Activated CD8-positive, alpha-beta T cell treated with anti-CD3 and anti-CD28 coated beads, Interleukin-2, amount 10 ng/mL, durations not matched to agents 7 days and 5 days (primary cell): ENCODE measurements around the gene ERF. TPM values are rescaled to one million over a fixed set of nuclear protein-coding genes. Genes with fewer than 3 reads are reported as not detected.

Experiments
- ATAC-seq: fragments of 150-1000 bp; cut with Tn5 transposase; one replicate; pipeline ENCODE4 v1.10.0; 2021; ENCODE audit warnings: moderate library complexity
- CTCF ChIA-PET: fragments of 350-600 bp; sonication (Branson Sonifier 250); formaldehyde crosslinking; loops from one replicate; lab custom pipeline; 2021; ENCODE audit warnings: antibody characterized with exemption; lab: Charles Lee
- POLR2A ChIA-PET: fragments of 350-600 bp; sonication (Branson Sonifier 250); formaldehyde crosslinking; loops from one replicate; lab custom pipeline; 2021; ENCODE audit warnings: antibody characterized with exemption; lab: Charles Lee
- DNase-seq: peaks from one replicate; pipeline ENCODE4 v3.0.0-alpha.2; 2020
- H3K27ac Mint-ChIP-seq: one replicate; pipeline ENCODE4 v1.8.0; 2021; ENCODE audit warnings: mild to moderate bottlenecking, mixed read lengths
- H3K27me3 Mint-ChIP-seq: one replicate; pipeline ENCODE4 v1.8.0; 2021; ENCODE audit warnings: low read depth, mixed read lengths
- H3K36me3 Mint-ChIP-seq: one replicate; pipeline ENCODE4 v1.8.0; 2021; ENCODE audit warnings: low read depth, mixed read lengths
- H3K4me1 Mint-ChIP-seq: one replicate; pipeline ENCODE4 v1.8.0; 2021; ENCODE audit warnings: low read depth, mixed read lengths
- H3K4me3 Mint-ChIP-seq: one replicate; pipeline ENCODE4 v1.8.0; 2021; ENCODE audit warnings: mild to moderate bottlenecking, mixed read lengths
- H3K9me3 Mint-ChIP-seq: one replicate; pipeline ENCODE4 v1.8.0; 2022; ENCODE audit warnings: mixed read lengths; ENCODE audit not compliant: insufficient read depth
- total RNA-seq, 2 experiments: library from RNA; stranded (reverse); gene quantifications; one replicate each; pipeline ENCODE4 v1.2.3, GENCODE V29; 2021

The ERF gene
- total RNA-seq, 2 experiments from 2014 or later = 49.9 to 54.5 TPM

- Mint-ChIP-seq H3K4me1 (peaks cover 79% of the 10 kb centered on the region), H3K27me3 (no peaks in the 10 kb centered on the region), H3K9me3 (no peaks in the 10 kb centered on the region), H3K27ac (peak overlapping the region; percentile 73), H3K36me3 (peaks cover 84% of the 10 kb centered on the region), H3K4me3 (no peak overlapping the region)
- ATAC-seq (no peak), DNase-seq (no peak)
- CTCF ChIA-PET = no interaction called here
- POLR2A ChIA-PET = interaction anchor here (0.8 to 0.9 kb wide), 2 partner anchors 11 to 16 kb away, joined by 3 read pairs; partner anchors contain the start of gene ZNF526
Observed at GRCh38 chr19:42203700-42204099, 51.2 kb downstream of the ERF start.

GRCh38 chr19:42202290-42202880 is 52.5 kb downstream of the ERF start:
- no peak for DNase-seq
- H3K9me3 Mint-ChIP-seq = no peaks in the 10 kb centered on the region
- H3K4me3 Mint-ChIP-seq = peak overlapping the region; percentile 72
- POLR2A ChIA-PET = interaction anchor here (1.0 to 5.2 kb wide), 4 partner anchors 14 to 77 kb away, joined by 3 to 32 read pairs (median 4); partner anchors contain the start of genes DEDD2 and ZNF526
- peaks cover 76% of the 10 kb centered on the region for H3K4me1 Mint-ChIP-seq
- CTCF ChIA-PET = interaction anchor here (1.0 to 2.3 kb wide), 8 partner anchors 13 to 218 kb away, joined by 3 to 11 read pairs (median 4); partner anchors contain the start of gene ZNF526
- peak overlapping the region; percentile 96 for H3K27ac Mint-ChIP-seq
- ATAC-seq = no peak
- no peaks in the 10 kb centered on the region for H3K27me3 Mint-ChIP-seq
- H3K36me3 Mint-ChIP-seq = peaks cover 80% of the 10 kb centered on the region

- Mint-ChIP-seq H3K27ac (peak overlapping the region; percentile 96), H3K4me1 (peaks cover 79% of the 10 kb centered on the region), H3K4me3 (peak overlapping the region; percentile 72), H3K27me3 (no peaks in the 10 kb centered on the region), H3K36me3 (peaks cover 81% of the 10 kb centered on the region), H3K9me3 (no peaks in the 10 kb centered on the region)
- ChIA-PET POLR2A (interaction anchor here (1.0 to 5.2 kb wide), 5 partner anchors 15 to 78 kb away, joined by 3 to 32 read pairs (median 4); partner anchors contain the start of genes DEDD2 and ZNF526), CTCF (interaction anchor here (0.6 to 3.6 kb wide), 11 partner anchors 11 to 218 kb away, joined by 3 to 21 read pairs (median 4); partner anchors contain the start of genes DEDD2, GSK3A and ZNF526)
- ATAC-seq (peak; percentile 18), DNase-seq (peak; percentile 68)
Observed at GRCh38 chr19:42201489-42202289, 53.2 kb downstream of the ERF start.

GRCh38 chr19:42200116-42200715 is 54.7 kb downstream of the ERF start:
- Mint-ChIP-seq H3K27me3 (no peaks in the 10 kb centered on the region), H3K4me3 (peak overlapping the region; percentile 72), H3K9me3 (no peaks in the 10 kb centered on the region), H3K36me3 (peaks cover 79% of the 10 kb centered on the region), H3K4me1 (peaks cover 85% of the 10 kb centered on the region), H3K27ac (peak overlapping the region; percentile 96)
- POLR2A ChIA-PET = interaction anchor here (0.5 to 5.2 kb wide), 13 partner anchors 11 to 1556 kb away, joined by 3 to 32 read pairs (median 5); partner anchors contain the start of genes DEDD2, GSK3A, POU2F2 and ZNF526
- peak; percentile 31 for DNase-seq
- ATAC-seq = no peak
- CTCF ChIA-PET = interaction anchor here (0.6 to 3.6 kb wide), 9 partner anchors 11 to 761 kb away, joined by 3 to 21 read pairs (median 7); partner anchors contain the start of genes DEDD2, DMAC2 and ZNF526

- peaks cover 75% of the 10 kb centered on the region for H3K36me3 Mint-ChIP-seq
- H3K4me1 Mint-ChIP-seq = peaks cover 80% of the 10 kb centered on the region
- peak; percentile 92 for DNase-seq
- H3K4me3 Mint-ChIP-seq = peak overlapping the region; percentile 72
- ATAC-seq = peak; percentile 74
- H3K27me3 Mint-ChIP-seq = no peaks in the 10 kb centered on the region
- ChIA-PET CTCF (interaction anchor here (1.0 to 3.6 kb wide), 13 partner anchors 10 to 760 kb away, joined by 3 to 21 read pairs (median 8); partner anchors contain the start of genes DEDD2, DMAC2, POU2F2 and ZNF526), POLR2A (interaction anchor here (0.6 to 5.2 kb wide), 16 partner anchors 10 to 1556 kb away, joined by 3 to 32 read pairs (median 4); partner anchors contain the start of genes DEDD2, GSK3A, POU2F2 and ZNF526)
- H3K27ac Mint-ChIP-seq = peak overlapping the region; percentile 96
- H3K9me3 Mint-ChIP-seq = no peaks in the 10 kb centered on the region
Observed at GRCh38 chr19:42199440-42200115, 55.4 kb downstream of the ERF start.

- H3K4me1 Mint-ChIP-seq = peaks cover 80% of the 10 kb centered on the region
- DNase-seq = peak; percentile 95
- POLR2A ChIA-PET = interaction anchor here (0.6 to 5.2 kb wide), 14 partner anchors 10 to 650 kb away, joined by 3 to 32 read pairs (median 4); partner anchors contain the start of genes DEDD2, GSK3A, POU2F2 and ZNF526
- H3K27me3 Mint-ChIP-seq = no peaks in the 10 kb centered on the region
- H3K4me3 Mint-ChIP-seq = peak overlapping the region; percentile 72
- CTCF ChIA-PET = interaction anchor here (0.9 to 3.6 kb wide), 13 partner anchors 9 to 759 kb away, joined by 3 to 21 read pairs (median 7); partner anchors contain the start of genes DEDD2, DMAC2, POU2F2 and ZNF526
- H3K27ac Mint-ChIP-seq = peak overlapping the region; percentile 96
- ATAC-seq = peak; percentile 70
- H3K9me3 Mint-ChIP-seq = peaks cover 2% of the 10 kb centered on the region
- peaks cover 73% of the 10 kb centered on the region for H3K36me3 Mint-ChIP-seq
Observed at GRCh38 chr19:42198676-42199439, 56.1 kb downstream of the ERF start.

Other genes with a start within 250 kb of the ERF start
- gene GRIK5, start 184.9 kb downstream of the ERF start, total RNA-seq = under 1 TPM; 0.37 to 0.73 TPM
- gene ZNF574, start 179.0 kb downstream of the ERF start, total RNA-seq = 10 to 100 TPM; 14.0 to 14.3 TPM
- 10 to 100 TPM; 15.7 to 16.3 TPM for gene POU2F2, start 122.7 kb downstream of the ERF start, total RNA-seq
- gene DEDD2, start 37.5 kb downstream of the ERF start, total RNA-seq = 10 to 100 TPM; 31.8 to 36.0 TPM
- gene ZNF526, start 34.8 kb downstream of the ERF start, total RNA-seq = 10 to 100 TPM; 19.5 to 21.5 TPM
- gene GSK3A, start 12.5 kb downstream of the ERF start, total RNA-seq = 10 to 100 TPM; 48.2 to 49.0 TPM
- gene CIC, start 14.1 kb upstream of the ERF start, total RNA-seq = 10 to 100 TPM; 73.1 to 83.8 TPM
- gene PRR19, start 47.0 kb upstream of the ERF start, total RNA-seq = under 1 TPM; 0.44 to 0.55 TPM
- 10 to 100 TPM; 48.2 to 52.7 TPM for gene PAFAH1B3, start 47.5 kb upstream of the ERF start, total RNA-seq
- under 1 TPM in 1 of 2 experiments, not detected in 1; 0.37 TPM for gene TMEM145, start 58.2 kb upstream of the ERF start, total RNA-seq
- 1 to 10 TPM; 5.0 to 5.9 TPM for gene MEGF8, start 70.5 kb upstream of the ERF start, total RNA-seq
- not detected for gene CNFN, start 135.2 kb upstream of the ERF start, total RNA-seq
- gene LIPE, start 172.3 kb upstream of the ERF start, total RNA-seq = 10 to 100 TPM; 33.4 to 34.6 TPM
- not detected for gene CXCL17, start 187.8 kb upstream of the ERF start, total RNA-seq